ENCODE measurements around the gene STAT5B. TPM values are rescaled to one million over a fixed set of nuclear protein-coding genes. Genes with fewer than 3 reads are reported as not detected.

The STAT5B gene
- total and polyA plus RNA-seq, 2 of the 8 experiments (the other 6 are each of a cell fraction or from before 2014, with no cell fraction given) = 35.3 to 52.6 TPM

- H3K56ac ChIP-seq (replicated peaks; ENCODE audit: insufficient read length, low read depth, low read length) = no peak overlapping the region
- peak overlapping the region; percentile 5 to 64; a peak in 2 of 4 replicates for H3K4me2 ChIP-seq (ENCODE audit: insufficient read depth in 1 of 2, low read depth in 2 of 2, low read length in 2 of 2)
- peaks cover 7 to 30% (median 25%) of the 10 kb centered on the region in 4 experiments for H3K27me3 ChIP-seq (replicated peaks in 1 of 4; ENCODE audit: control insufficient read depth in 3 of 4, extremely low read depth in 1 of 4, insufficient read depth in 3 of 4, low read length in 3 of 4)
- FAIRE-seq = no peak
- no peak overlapping the region for H4K91ac ChIP-seq (replicated peaks; ENCODE audit: insufficient read length, low read length)
- H2AK5ac ChIP-seq (ENCODE audit: low read depth, low read length) = no peak overlapping the region
- peak overlapping the region; percentile 82; the same call in 1 of the 2 replicates for H2BK20ac ChIP-seq (ENCODE audit: low read length)
- no peak overlapping the region for H3K23ac ChIP-seq (ENCODE audit: insufficient read length)
- peak overlapping the region; percentile 68; the same call in 1 of the 2 replicates for H2BK12ac ChIP-seq (ENCODE audit: low read depth, low read length)
- peak overlapping the region in 3 of 4 experiments; percentile 29 to 65 (median 38); a peak in 4 of 8 replicates for H3K4me3 ChIP-seq (ENCODE audit: extremely low read depth in 1 of 4, insufficient read depth in 2 of 4, low read depth in 3 of 4, low read length in 4 of 4)
- no peak overlapping the region for H3K4ac ChIP-seq (replicated peaks; ENCODE audit: insufficient read length, low read depth, low read length)
- H3K27ac ChIP-seq (ENCODE audit: low read depth, low read length) = no peak overlapping the region
- H3K4me1 ChIP-seq (replicated peaks in 1 of 4; ENCODE audit: control insufficient read depth in 3 of 4, insufficient read depth in 4 of 4, low read length in 3 of 4) = peaks cover 0 to 15% (median 12%) of the 10 kb centered on the region in 4 experiments; a peak in 5 of 7 replicates
- H2BK15ac ChIP-seq (ENCODE audit: low read length) = 0 out of 2 replicates have a peak overlapping the region, but pooled peaks have one; percentile 72
- no peaks in the 10 kb centered on the region for H3K36me3 ChIP-seq (ENCODE audit: control insufficient read depth in 2 of 4, insufficient read depth in 4 of 4, low read length in 3 of 4)
- peak overlapping the region; percentile 71 for H3K18ac ChIP-seq (ENCODE audit: extremely low read depth, low read length)
- DNase-seq (ENCODE audit: low read depth in 1 of 2, low spot score in 2 of 2) = no peak
- H2BK120ac ChIP-seq (replicated peaks; ENCODE audit: low read depth, low read length) = no peak overlapping the region
- 74% methylated on average over 11 of the region's 14 CpGs; no CpG with 5 or more reads in 1 of the 2 experiments for WGBS, 2 experiments (ENCODE audit: extremely low coverage in 1 of 2, insufficient coverage in 1 of 2, insufficient read length in 1 of 2, insufficient replicate concordance in 2 of 2, low coverage in 1 of 2, low lambda C conversion rate in 2 of 2, missing lambda C conversion rate in 1 of 2)
- no peak overlapping the region for H4K5ac ChIP-seq (ENCODE audit: insufficient read length, low read depth, low read length)
- no peak overlapping the region for H2BK5ac ChIP-seq (ENCODE audit: low read depth, low read length)
- no peaks in the 10 kb centered on the region for H4K20me1 ChIP-seq (replicated peaks in 1 of 2; ENCODE audit: control insufficient read depth in 1 of 2, insufficient read depth in 2 of 2, low read length in 2 of 2)
- H3K9me3 ChIP-seq (ENCODE audit: insufficient read depth in 2 of 2, low read depth in 1 of 2, low read length in 1 of 2) = no peaks in the 10 kb centered on the region
- H3K79me2 ChIP-seq (ENCODE audit: control insufficient read depth in 1 of 2, insufficient read depth in 2 of 2, low read length in 2 of 2) = no peaks in the 10 kb centered on the region
- H2AFZ ChIP-seq (ENCODE audit: low read length) = no peak overlapping the region; the same call in 1 of the 2 replicates
- ChIA-PET POLR2A (ENCODE audit: partially characterized antibody) (interaction anchor here (0.8 to 2.1 kb wide), 6 partner anchors 10 to 93 kb away, joined by 3 to 7 read pairs (median 4); partner anchors contain the start of gene GHDC), CTCF (ENCODE audit: partially characterized antibody) (interaction anchor here (0.6 to 1.7 kb wide), 3 partner anchors 21 to 199 kb away, joined by 3 to 4 read pairs (median 4); no protein-coding TSS in a partner anchor)
- no peak overlapping the region for H3K14ac ChIP-seq (ENCODE audit: insufficient read length)
- H4K8ac ChIP-seq (ENCODE audit: extremely low read depth, insufficient read depth, low read length) = peak overlapping the region; percentile 93
- no peaks in the 10 kb centered on the region for H3K79me1 ChIP-seq (ENCODE audit: low read depth, low read length)
- no peaks in the 10 kb centered on the region; the same call in 1 of the 2 replicates for H3K23me2 ChIP-seq (ENCODE audit: low read depth, low read length)
- H3K9ac ChIP-seq (replicated peaks in 1 of 4; ENCODE audit: extremely low read depth in 1 of 4, low read depth in 3 of 4, low read length in 3 of 4) = no peak overlapping the region
- TF ChIP-seq FOSL1 (IDR thresholded peaks at IDR 0.05; ENCODE audit: insufficient read depth, low read depth, low read length) = no peak
- TF ChIP-seq POLR2AphosphoS5 (IDR thresholded peaks at IDR 0.05; ENCODE audit: low read depth, low read length) = no peak
- TF ChIP-seq RXRA (IDR thresholded peaks at IDR 0.05; ENCODE audit: insufficient read depth, low read depth, low read length) = no peak
- TF ChIP-seq, protein P1, sequence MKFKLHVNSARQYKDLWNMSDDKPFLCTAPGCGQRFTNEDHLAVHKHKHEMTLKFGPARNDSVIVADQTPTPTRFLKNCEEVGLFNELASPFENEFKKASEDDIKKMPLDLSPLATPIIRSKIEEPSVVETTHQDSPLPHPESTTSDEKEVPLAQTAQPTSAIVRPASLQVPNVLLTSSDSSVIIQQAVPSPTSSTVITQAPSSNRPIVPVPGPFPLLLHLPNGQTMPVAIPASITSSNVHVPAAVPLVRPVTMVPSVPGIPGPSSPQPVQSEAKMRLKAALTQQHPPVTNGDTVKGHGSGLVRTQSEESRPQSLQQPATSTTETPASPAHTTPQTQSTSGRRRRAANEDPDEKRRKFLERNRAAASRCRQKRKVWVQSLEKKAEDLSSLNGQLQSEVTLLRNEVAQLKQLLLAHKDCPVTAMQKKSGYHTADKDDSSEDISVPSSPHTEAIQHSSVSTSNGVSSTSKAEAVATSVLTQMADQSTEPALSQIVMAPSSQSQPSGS (IDR thresholded peaks at IDR 0.05; ENCODE audit: low read length) = no peak
- TF ChIP-seq CHD2 (IDR thresholded peaks at IDR 0.05; ENCODE audit: low read length) = no peak
- TF ChIP-seq TBP (IDR thresholded peaks at IDR 0.05; ENCODE audit: low read depth, low read length) = no peak
- TF ChIP-seq, protein P2, sequence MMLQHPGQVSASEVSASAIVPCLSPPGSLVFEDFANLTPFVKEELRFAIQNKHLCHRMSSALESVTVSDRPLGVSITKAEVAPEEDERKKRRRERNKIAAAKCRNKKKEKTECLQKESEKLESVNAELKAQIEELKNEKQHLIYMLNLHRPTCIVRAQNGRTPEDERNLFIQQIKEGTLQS (IDR thresholded peaks at IDR 0.05; ENCODE audit: insufficient read depth, low read depth, low read length) = no peak
- no peak for TF ChIP-seq BACH1 (IDR thresholded peaks at IDR 0.05; ENCODE audit: low read length)
Observed at GRCh38 chr17:42287305-42287976, 11.2 kb upstream of the STAT5B start.

All from H1 (cell line).